Activated CD4-positive, CD25-positive, alpha-beta regulatory T cell treated with anti-CD3 and anti-CD28 coated beads, Interleukin-2, amount 50 U/mL, for 72 hours (primary cell): Measurements from ENCODE around the gene CST7.
"Not testable (repeated sequence)": the region's sequence is repeated elsewhere in the genome, so short reads cannot be mapped to it uniquely, and the experiment has no call there.

Source experiments
- DNase-seq: peaks from one replicate; pipeline ENCODE4 v3.0.0; 2021

The CST7 gene

DNA sequence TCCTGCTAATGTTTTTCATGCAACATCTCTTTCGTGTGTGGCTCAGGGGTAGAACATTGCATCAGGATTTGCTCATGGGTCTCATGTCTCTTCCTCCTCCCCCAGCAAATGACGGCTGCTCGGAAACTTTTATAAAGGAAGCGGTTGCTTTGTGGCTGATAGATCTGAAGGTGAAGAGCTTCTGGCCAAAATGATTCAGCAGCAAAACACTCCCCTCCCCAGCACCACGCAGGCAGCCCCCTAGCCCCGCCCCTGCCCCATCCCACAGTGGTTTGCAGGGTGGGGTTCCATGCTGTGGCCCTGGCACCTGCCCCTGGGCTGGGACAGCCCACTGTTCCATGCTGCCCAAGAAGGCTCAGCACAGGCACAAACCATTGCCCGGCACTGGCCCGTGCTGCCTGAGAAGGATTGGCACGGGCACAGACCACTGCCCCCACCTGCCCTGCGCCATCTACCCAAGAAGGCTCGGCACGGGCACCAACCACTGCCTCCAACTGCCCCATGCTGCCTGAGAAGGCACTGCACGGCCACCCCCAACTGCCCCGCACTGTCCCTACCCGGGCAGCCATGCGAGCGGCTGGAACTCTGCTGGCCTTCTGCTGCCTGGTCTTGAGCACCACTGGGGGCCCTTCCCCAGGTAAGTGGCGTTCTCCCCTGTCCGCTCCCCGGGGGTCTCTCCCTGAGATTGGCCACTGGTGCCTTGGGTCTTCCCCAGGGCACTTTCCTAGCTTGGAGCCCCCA is at the start of gene CST7:
TSS of gene CST7 (plus strand) at position 331 of the 741 bp plus-strand sequence. CDS start at position 568, 237 bp downstream.
- peak; percentile 59 for DNase-seq

DNA sequence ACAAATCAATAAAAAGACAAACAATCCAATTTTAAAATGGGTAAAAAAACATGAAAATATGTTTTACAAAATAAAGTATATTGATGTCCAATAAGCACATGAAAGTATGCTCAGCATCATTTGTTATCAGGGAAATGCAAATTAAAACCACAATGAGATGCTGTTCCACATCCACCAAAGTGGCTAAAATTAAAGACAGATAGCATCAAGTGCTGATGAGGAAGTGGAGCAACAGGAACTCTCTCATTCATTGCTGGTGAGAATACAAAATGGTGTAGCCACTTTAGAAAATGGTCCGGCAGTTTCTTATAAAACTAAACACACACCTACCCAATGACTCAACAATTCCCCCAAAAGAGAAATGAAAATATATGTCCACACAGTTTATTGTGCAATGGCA is 42.3 kb upstream of the CST7 start:
- DNase-seq, result no peak

- DNase-seq, result no peak
Measured at GRCh38 chr20:24908642-24909041, 40.4 kb upstream of the CST7 start.

DNA sequence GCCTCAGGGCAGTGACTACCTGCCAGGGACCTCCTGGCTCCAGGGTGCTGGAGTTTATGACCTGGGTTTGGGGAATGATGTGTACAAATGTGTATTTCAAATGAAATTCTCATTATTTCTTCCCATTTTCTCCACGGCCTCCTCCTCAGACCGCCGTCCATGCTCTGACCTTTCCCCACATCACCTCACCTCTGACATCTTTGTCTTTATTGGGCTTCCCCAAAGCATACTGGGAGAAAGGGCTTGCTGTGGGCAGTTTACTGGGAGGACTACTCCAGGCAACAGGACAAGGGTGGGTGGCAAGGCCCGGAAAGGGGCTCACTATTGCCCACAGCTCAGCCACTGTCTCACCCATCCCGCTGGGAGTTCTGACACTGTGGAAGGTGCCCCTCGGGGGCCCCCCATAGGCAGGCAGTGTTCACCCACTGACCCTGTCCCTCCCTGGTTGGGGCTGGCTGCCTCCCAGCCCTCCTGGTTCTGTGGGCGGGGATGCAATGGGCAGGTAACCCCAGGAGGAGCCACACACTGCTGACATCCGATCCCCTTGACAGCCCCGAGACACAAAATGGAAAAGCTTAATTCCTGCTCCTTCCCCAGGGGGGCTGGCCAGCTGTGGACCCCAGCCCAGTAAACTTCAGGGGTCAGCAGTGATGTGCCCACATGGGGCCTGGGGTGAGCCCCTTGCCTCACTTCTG is 39.8 kb upstream of the CST7 start:
- no peak for DNase-seq

- no peak for DNase-seq
Measured at GRCh38 chr20:24909861-24910260, 39.2 kb upstream of the CST7 start.

- no peak for DNase-seq
Measured at GRCh38 chr20:24910461-24910860, 38.6 kb upstream of the CST7 start.

- no peak for DNase-seq
Measured at GRCh38 chr20:24911461-24911860, 37.6 kb upstream of the CST7 start.

GRCh38 chr20:24912397-24913075 is 36.5 kb upstream of the CST7 start:
- DNase-seq, result no peak

GRCh38 chr20:24913076-24913628 is 35.9 kb upstream of the CST7 start:
- DNase-seq, result no peak

GRCh38 chr20:24914388-24915241 is 34.5 kb upstream of the CST7 start:
- no peak for DNase-seq

DNA sequence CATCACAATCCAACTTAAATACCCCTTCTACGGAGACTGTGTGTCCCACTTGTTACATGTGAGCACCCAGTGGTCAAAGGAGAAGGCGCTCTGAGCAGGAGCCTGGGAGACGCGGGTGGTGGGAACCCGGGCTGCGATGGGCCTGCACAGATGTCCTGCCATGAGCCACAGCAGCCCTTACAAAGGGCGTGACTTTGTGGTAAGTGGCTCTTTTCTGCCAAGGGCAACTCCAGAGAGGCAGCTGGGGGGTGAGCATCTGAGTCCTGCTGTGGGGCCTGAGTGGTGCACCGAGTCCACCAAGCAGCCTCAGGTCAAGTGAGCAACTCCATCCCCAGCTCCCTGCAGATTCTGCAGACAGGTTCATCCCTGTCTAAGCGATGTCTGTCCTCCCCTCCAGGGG is 33.6 kb upstream of the CST7 start:
- DNase-seq, result no peak

DNA sequence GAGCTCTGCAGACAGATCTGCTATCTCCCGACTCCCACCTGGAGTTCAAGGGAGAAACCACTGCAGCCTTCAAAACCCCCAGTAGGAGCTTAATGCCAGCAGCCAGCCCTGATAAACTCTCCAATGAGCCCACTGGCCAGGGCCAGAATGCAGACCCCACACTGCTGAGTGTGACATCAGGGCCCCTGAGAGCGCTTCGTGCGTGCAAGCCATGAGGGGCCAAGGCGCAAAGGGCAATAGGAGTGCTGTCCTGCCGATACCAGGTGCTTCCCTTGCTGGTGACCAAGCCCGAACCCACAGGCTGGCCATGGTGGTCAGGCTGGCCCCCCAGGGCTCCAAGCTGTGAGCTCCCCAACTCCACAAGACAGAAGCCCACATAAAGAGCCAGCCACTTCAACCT is 33.2 kb upstream of the CST7 start:
- DNase-seq, result no peak

DNA sequence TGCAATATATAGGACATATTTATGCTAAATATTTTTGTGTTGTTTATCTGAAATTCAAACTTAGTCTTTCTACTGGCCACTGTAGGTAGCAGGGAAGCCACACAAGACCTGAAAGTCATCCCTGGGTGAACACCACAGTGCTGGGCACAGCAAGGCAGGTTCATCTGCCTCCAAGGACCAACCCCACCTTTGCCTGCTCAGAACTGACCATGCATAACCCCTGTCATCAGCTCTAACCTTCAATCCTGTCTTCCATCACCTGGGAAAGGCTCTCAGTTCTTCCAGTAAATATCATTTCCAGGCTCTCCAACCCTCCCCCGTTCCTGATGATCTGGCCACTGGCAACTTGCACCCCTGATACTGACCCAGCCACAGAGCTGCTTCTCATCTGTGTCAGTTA is 32.7 kb upstream of the CST7 start:
- no peak for DNase-seq

GRCh38 chr20:24917056-24917455 is 32.0 kb upstream of the CST7 start:
- DNase-seq, result no peak

GRCh38 chr20:24917797-24918578 is 31.1 kb upstream of the CST7 start:
- DNase-seq, result peak; percentile 53

DNA sequence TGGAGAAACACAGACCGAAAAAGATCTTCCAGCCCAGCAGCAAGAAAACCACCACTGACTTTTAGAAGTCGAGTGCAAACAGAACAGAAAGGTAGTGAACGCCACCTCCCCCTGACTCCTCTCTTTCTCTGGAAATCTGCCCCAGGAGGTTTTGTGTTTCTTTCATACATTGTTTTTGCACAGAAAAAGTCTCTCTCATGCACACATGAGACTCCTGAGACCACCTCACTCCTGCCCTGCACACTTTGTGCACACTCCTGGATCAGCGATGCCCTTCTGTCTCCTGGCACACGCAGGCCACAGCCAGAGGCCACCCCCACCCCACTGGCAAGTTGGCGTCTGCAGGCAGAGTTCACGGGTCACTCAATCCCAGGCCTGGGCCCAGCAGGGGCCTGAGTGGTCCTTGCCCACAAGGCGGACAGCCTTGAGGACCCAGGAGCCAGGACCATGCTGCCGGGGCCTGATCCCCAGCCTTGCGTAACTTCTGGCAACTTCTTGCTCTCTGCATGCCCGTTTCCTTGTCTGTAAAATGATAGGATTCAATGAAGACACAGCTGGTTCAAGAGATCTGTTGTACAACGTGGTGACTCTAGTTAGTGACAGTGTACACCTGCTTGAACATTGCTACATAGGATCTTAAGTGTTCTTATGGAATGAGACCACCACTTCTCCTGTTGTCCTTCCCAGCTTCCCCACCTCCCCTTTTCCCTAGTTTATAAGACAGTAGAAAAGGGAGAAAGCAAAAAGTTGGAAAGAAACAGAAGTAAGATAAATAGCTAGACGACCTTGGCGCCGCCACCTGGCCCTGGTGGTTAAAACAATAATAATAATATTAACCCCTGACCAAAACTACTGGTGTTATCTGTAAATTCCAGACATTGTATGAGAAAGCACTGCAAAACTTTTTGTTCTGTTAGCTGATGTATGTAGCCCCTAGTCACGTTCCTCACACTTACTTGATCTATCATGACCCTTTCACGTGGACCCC is 30.2 kb upstream of the CST7 start:
- DNase-seq, result no peak

- not testable (repeated sequence) for DNase-seq
Measured at GRCh38 chr20:24919665-24920064, 29.4 kb upstream of the CST7 start.

GRCh38 chr20:24920706-24921105 is 28.4 kb upstream of the CST7 start:
- not testable (repeated sequence) for DNase-seq

DNA sequence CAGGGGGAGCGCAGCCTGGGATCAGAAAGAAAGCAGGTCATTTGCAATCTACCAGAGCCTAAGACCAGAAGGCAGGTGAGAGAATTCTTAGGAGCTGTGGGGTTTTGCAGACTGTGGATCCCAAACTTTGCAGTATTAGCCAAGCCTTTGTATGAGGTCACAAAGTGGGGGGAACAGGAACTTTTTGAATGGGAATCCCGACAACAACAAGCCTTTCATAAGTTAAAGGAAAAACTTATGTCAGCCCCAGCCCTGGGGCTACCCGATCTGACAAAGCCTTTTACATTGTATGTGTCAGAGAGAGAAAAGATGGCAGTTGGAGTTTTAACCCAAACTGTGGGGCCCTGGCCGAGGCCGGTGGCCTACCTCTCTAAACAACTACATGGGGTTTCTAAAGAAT is 19.8 kb upstream of the CST7 start:
- not testable (repeated sequence) for DNase-seq
